Activated CD4-positive, CD25-positive, alpha-beta regulatory T cell (primary cell): ENCODE data around the gene ARMC9.
"Not testable (repeated sequence)": the region's sequence is repeated elsewhere in the genome, so short reads cannot be mapped to it uniquely, and the experiment has no call there.

ENCODE experiments used
- DNase-seq, 4 experiments: peaks; one replicate each; lab custom pipeline; 2025; lab: John Stamatoyannopoulos, UW

ARMC9 gene, protein sequence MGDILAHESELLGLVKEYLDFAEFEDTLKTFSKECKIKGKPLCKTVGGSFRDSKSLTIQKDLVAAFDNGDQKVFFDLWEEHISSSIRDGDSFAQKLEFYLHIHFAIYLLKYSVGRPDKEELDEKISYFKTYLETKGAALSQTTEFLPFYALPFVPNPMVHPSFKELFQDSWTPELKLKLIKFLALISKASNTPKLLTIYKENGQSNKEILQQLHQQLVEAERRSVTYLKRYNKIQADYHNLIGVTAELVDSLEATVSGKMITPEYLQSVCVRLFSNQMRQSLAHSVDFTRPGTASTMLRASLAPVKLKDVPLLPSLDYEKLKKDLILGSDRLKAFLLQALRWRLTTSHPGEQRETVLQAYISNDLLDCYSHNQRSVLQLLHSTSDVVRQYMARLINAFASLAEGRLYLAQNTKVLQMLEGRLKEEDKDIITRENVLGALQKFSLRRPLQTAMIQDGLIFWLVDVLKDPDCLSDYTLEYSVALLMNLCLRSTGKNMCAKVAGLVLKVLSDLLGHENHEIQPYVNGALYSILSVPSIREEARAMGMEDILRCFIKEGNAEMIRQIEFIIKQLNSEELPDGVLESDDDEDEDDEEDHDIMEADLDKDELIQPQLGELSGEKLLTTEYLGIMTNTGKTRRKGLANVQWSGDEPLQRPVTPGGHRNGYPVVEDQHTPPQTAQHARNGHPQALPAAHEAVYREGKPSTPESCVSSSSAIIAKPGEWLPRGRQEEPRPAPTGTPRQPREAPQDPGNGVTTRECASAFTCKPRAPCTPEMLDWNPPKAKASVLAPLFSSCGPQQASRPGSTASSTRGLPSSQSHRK

DNA sequence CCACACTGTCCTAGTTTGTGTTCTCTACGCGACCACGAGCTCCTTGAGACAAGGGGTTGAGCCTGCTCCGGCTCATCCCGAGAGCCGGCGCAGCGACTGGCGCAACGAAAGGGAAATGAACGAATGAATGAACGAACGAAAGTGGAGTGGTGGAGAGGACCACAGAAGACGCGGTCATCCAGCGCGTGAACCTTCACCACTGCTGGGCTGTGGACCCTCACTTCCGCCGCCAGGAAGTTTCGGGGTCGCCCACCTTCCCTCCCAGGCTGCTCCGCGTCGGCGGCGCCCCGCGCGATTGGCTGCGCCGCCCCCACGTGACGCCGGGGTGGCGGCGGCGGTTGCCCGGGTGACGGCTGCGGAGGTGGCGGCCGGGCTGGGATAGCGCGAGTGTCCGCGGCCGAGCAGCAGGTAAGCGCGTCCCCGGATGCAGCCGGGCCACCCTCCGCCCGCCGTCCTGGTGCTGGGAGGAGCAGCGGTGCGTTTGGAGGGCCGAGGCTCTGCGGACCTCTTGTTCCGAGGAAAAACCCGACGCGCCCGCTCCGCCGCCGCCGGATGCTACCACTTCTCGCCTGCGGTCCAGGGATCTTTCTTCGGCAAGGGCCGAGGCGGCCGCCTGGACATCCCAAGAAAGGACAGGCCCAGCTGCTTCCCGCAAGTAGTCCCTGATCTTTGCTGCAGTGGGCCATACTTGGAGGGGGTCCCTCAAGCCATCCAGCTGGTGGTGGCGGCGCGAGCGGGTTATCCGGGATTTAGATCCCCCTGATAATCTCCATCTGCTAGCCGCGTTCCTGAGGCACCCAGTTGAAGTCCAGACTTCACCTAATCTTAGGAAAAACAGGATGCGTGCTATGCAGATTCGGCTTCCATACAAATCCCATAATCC, at the start of gene ARMC9:
TSS of gene ARMC9 (plus strand) at position 341 of the 883 bp plus-strand sequence. CDS start 7,608 bp downstream, outside the sequence.
- DNase-seq, result peak; percentile 40 to 52 (median 49)

DNA sequence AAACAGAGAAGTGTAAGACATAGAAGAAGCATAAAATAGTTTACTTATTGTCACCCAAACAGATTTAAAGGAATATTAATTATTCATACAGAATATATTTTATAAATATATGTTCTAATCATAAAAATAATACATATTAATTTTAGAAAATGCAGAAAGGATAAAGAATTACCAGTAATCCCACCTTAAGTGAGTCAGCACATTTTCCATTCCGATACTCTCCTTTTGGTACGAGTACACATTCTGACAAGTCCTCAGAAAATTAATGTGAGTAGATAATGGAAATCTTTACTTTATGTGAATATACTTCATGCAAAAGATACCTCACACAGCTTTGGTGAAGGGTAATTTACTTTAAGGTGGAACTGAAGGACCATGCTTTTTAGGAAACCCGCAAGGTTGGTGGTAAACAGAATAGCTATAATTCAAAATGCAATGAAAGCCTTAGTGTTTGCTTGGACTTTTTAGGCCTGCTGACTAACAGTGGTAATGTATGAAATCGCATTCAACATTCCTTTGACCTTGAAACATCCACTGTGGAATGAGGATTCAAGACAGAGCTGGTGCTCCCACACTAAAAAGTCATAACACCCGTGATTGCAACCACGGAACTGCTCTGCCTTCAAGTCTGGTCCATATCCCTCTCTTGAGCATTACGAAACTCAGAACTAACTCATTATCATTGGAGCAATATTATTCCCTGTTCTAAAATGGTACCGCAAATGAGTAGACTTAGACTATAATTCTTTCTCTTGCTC, 45.5 kb upstream of the ARMC9 start:
- DNase-seq, result no peak

DNA sequence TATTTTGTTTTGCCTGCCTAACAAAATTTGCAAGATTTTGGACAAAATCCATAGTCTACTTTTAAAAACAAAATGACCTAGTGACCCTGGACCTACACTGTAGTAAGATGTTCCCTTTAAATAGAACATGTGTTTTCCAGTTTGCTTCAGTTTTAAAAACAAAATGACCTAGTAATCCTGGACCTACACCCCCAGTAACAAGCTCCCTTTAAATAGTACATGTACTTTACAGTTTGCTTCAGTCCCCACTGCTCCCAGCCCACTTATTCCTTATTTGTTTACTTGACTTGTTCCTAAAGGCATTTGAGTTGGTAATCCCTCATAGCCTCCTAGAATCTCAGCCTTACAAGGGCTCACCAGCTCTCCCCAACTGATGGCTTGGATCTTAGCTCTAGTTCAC, 39.1 kb upstream of the ARMC9 start:
- DNase-seq, result no peak

DNA sequence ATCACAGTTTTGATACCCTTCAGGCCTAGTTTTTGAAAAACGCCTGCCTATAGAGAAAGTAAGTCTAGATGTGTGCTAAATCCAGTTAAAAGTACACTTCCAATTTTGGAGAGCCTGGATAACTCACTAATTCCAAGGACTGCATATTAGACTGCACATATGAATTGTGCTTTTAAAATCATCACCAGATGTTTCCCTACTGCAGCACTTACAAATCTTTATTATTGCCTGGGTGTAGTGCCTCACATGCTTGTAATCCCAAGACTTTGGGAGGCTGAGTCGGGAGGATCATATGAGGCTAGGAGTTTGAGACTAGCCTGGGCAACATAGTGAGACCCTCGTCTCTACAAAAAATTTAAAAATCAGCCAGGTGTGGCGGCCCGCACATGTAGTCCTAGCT, 37.7 kb upstream of the ARMC9 start:
- no peak for DNase-seq

DNA sequence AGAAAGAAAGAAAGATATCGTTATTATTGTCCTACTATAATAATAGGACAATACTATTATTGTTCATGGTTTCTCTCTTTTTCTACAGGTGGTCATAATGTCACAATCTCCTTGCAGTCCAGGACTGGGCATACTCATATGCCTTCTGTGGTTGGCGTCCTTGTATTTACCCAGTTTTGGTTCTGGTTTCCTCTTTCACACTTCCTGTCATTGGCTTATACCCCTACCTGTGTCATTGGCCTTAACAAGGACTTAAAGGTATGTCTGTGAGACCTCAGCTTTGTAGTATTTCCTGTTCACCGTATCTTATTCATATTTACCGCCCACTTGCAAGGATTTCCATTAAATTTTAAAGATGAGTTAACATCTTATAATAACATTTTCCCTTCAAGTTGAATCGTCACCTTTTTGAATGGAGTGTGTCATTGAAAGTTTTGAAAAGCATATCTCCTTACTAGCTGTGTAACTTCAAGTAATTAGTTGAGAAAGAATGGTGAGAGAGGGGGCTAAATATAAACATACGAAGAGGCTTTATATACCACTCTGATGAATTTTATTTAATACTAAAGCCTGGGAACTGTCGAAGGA, 37.1 kb upstream of the ARMC9 start:
- DNase-seq, result no peak

DNA sequence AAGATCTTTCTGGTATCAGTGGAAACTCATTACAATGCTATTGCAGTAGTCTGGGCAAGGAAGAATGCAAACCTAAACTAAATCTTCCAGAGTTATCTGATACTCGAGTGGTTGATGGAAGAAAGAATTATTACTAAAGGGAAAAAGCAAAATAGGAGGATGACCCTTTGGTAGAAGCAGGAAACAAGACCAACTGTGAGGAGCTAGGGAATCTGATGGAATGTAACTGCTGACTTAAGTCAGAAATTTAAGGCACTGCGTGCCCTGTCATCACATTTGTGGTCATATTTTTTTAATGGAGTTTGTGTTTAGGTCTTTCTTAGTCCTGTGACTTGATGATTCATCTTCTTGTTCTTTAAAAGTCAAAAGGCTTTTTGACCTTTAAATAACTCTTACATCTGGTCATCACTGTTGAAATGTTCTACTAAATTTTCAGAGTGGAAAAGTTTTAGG, 36.5 kb upstream of the ARMC9 start:
- no peak for DNase-seq

DNA sequence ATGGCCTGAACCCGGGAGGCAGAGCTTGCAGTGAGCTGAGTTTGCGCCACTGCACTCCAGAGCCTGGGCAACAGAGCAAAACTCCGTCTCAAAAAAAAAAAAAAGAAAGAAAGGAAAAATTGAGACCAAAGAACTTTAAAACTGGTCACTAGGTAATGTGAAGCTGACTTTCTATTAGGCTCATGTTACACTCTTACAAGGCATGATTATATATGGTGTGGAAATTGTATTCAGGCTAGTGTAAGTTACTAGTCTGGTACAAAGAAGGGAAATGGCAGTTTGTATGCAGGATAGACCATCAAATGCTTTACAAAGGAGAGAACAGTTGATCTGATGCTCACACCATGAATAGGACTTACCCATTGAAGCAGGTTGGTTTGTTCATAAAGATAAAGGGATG, 35.4 kb upstream of the ARMC9 start:
- no peak for DNase-seq

DNA sequence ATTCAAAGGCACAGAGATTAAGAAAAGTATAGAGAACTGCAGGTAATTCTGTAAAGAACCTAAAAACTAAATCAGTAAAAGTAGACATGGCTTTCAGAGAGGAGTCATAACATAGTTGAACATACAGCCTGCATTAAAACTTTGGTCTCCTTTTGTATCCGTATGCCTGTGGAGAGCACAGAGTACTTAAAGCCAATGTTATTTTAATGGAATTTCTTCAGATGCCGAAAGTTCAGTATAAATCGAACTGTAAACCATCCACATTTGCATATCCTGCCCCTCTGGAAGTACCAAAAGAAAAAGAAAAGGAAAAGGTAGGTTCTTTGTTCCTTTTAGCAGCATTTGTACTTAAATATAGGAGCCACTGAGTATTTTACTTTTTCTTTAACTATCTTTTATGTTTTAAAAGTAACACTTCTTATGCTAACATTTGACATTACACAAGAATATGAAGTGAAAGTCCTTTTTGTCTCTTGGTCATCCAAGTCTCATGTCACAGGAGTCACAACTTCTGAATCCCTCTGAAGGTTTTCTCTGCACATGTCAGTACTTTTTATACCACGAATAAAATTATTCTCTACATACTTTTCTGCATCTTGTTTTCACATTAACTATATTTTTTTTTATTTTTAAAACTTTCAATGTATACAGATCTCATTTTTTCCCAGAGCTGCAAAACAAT, 34.9 kb upstream of the ARMC9 start:
- no peak for DNase-seq

DNA sequence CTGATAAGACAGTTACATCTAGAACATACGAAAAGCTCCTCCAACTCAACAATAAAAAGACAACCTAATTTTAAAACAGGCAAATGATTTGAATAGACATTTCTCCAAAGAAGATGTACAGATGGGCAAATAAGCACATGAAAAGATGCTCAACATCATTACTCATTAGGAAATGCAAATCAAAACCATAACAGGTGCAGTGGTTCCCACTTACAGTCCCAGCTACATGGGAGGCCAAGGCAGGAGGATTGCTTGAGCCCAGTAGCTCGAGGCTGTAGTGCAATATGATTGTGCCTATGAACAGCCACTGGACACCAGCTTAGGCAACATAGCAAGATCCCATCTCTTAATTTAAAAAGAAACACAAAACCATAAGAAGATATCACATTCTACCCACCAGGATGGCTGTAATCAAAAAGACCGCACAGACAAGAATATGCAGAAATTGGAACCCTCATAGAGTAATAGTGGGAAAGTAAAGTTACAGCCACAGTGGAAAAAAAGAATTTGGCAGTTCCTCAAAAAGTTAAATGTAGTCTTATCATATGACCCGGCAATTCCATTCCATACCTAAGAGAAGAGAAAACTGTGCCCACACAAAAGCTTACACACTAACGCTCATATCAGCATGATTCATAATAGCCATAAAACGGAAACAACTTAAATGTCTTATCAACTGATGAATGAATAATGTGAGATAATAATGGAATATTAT, 30.5 kb upstream of the ARMC9 start:
- DNase-seq, result no peak

DNA sequence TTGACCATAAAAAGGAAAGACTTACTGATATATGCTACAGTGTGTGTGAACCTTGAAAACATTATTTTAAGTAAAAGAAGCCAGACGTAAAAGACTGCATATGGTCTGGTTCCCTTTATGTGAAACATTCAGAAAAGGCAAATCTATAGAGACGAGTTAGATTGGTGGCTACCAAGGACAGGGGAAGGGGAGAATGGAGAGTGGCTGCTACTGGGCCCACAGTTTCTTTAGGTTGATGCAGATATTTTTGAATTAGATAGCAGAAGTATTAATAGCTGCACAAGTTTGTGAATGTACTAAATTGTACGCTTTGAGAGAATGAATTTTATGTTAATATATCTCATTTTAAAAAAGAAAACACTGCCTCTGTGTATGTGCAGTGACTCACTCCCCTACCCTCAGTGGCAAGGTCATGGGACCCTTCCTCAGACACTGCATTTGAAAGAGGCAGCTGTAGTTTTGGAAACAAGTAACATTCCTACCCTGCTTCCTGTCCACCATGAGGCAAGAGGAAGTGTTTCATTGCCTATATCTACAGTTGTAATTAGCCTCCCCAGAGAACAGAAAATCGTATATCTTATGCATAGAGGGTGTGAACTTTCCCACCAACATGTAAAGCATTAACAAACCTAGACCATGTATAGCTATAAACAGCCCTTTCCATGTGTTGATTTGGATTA, 29.8 kb upstream of the ARMC9 start:
- no peak for DNase-seq

DNA sequence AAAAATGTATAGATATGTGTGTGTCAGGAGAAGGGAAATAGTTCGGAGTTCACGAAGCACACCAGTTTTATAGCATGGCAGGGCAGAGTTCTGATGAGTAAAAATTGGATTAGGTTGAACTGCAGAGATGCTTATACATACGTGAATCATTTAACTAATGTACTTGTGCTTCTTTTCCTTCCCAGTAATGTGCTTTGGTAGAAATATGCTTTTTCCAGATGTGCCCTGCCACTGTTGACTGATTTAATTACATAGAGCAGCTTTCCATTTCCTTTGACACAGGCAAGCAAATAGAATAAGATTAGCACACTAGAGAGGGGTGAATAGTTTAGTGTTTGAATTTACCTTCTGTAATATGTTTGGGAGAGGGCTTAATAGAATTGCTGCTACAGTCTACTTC, 28.9 kb upstream of the ARMC9 start:
- DNase-seq, result no peak

DNA sequence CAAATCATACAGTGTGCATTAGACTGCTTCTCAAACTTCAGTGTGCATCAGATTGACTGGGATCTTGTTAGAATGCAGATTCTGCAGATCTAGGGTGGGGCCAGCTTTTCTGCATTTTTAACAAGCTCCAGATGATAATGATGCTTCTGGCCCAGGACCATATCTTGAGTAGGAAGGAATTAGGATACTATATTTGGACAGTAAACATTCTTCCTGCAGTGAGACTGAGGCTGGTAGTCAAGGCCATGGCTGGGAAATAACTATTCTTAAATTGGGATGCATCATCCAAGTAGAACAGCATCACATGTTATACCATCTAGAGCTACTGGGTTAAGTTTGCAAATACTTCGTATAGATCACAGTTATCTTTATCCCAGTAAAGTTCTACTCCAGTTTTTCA, 28.4 kb upstream of the ARMC9 start:
- no peak for DNase-seq

DNA sequence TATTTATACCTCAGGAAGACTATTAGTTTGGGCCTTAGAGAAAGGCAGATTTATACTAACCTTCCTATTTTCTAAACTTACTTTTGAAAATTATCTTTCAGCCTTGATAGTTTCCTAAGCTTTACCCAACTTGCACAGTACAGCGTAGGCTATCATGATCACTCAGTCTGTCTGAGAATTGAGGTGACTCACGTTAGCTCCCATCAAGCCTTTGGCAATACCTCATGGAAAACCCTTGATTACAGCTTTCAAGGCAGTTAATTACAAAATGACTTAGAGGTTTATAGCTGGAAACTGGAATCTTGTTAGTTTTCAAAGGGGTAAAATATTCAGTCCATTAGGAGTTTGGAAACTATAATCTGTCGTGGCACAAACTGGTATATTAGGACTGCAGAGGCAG, 26.4 kb upstream of the ARMC9 start:
- DNase-seq, result no peak

DNA sequence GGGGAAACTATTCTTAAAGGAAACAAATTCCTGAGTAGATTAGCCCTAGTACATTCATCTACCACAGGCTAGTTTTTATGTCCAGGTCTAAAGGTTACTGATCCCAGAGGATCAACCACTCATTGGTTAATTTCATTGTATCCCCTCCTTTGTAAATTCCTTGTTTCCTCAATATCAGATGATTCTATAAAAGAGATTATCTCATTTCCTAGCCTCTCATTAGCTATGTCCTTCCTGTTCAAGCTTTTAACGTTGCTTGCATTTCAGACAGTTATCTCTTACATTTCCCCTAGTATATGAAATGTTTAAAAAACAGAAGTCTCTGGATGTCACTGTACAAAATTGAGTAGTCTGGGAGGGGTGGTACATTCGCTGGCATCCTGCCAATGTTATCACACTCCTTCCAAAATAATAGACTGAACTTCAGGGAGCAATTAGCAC, 24.2 kb upstream of the ARMC9 start:
- no peak for DNase-seq

DNA sequence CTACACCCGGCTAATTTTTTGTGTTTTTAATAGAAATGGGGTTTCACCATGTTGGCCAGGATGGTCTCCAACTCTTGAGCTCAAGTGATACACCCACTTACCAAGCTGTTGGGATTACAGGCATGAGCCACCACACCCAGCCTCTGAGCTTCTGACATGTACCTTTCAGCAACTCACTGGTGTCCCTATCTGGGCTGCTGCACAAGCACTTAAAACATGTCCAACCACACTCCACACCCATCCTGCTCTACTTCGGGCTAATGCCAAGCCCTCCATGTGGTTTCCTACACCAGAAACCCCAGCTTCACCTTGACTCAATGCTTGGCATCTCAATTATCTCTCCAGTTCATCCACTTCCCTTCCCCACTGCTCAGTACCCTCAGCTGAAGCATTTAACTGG, 22.4 kb upstream of the ARMC9 start:
- DNase-seq, result no peak

DNA sequence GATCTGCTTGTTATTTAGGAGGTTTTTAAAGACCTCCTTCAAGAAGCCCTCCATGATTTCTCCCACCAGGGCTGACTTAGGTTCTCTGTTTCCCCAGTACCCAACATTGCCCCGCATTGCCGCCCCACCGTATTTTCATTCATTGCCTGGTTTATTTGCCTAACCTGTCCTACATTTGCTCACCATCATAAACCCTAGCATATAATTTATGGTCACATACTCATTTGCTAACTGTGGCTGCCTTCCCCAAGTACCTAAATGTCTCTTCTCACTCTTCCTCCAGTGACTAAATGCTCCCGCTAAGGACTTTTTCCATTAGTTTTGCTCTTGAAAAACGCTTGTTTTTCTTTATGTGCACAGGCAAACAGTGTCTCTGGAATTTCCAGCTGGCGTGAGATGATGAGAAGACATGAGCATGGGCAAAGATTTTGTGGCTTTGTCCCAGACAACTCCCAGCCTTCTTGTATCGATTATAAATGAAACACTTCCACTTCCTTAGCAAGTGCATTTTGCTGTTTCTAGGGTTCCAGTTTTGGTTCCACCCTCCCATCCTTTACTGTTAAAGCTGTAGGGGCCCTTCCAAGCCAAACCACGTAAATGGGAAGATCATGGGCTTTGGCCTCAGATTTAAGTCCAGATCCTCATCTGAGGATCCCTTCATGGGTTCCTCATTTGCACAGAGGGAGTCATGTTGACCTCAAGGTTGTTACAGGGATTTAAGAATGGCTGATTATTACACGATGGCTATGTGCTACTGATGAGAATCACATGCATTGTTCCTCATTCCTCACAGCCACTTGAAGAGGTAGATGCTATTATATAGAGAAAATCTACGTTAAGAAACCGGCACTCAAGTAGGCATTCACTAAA, 21.0 kb upstream of the ARMC9 start:
- no peak for DNase-seq

DNA sequence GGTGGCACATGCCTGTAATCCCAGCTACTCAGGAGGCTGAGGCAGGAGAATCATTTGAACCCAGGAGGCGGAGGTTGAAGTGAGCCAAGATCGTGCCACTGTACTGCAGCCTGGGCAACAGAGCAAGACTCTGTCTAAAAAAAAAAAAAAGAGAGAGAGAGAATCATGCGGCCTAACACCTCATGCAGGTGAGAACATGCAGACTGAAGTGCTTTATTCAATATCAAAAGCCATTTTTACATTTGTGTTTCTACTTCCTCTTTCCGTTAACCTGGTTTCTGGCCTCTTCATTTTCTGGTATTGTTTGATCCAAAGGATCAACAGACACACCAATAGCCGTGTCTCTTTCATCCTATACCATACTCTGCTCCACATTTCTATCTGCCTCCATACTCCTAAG, 19.6 kb upstream of the ARMC9 start:
- not testable (repeated sequence) for DNase-seq

DNA sequence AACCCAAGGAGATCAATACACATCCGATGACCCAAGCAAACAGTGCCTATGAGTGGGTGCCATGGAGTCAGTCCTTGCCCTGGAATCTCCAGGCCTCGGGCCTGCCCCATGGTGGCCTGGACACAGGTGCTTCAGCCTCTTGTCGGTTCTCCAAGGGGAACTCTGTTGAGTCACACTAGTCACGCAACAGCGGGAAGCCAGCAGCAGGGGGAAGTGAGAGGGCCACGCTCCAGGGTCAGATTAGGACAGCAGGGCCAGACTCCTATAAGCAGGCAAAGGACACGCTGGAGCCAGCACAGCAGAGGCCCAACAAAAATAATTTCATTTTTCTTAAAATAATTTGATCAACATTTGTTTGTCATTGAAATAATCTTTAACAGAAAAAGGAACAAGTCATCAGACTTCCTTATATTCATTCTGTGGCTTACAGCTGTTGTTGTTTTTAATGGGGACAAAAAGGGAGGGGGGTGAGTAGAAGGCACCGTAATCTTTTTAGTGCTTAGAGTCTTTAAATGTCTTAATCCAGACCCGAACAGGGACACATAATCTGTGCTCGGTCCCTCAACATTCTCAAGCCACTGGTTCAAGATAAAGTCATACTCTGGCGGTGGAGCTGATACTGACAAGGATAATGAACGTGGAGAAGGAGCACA, 16.4 kb upstream of the ARMC9 start:
- DNase-seq, result no peak
